NCI-H82 treated with DMSO at 0.1 percent for 48 hours (cell line): ENCODE results near the gene RPS14.
"Not testable (repeated sequence)": the region's sequence is repeated elsewhere in the genome, so short reads cannot be mapped to it uniquely, and the experiment has no call there.

Experiments
- DNase-seq: peaks from one replicate; lab custom pipeline; 2025; ENCODE audit not compliant: unreplicated experiment; lab: John Stamatoyannopoulos, UW

The RPS14 gene

GRCh38 chr5:150481972-150482406, 32.5 kb upstream of the RPS14 start:
- DNase-seq = no peak

- no peak for DNase-seq
Observed at GRCh38 chr5:150481708-150481965, 32.1 kb upstream of the RPS14 start.

GRCh38 chr5:150479416-150479815, 29.9 kb upstream of the RPS14 start:
- no peak for DNase-seq

DNA sequence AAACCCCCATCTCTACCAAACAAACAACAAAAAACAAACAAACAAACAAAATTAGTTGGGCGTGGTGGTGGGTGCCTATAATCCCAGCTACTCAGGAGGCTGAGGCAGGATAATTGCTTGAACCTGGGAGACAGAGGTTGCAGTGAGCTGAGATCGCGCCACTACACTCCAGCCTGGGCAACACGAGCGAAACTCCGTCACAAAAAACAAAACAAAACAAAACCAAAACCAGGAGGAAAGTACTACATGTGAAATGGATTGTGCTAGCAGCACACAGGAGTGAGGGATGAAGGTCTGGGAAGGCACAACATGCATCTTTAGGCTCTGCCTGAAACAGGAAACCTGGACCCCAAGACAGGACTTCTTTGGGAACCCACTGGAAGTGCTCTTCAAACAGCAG, 27.0 kb upstream of the RPS14 start:
- DNase-seq = not testable (repeated sequence)

- DNase-seq = no peak
Observed at GRCh38 chr5:150473673-150474358, 24.3 kb upstream of the RPS14 start.

- no peak for DNase-seq
Observed at GRCh38 chr5:150469718-150470469, 20.4 kb upstream of the RPS14 start.

- no peak for DNase-seq
Observed at GRCh38 chr5:150468206-150468605, 18.7 kb upstream of the RPS14 start.

DNA sequence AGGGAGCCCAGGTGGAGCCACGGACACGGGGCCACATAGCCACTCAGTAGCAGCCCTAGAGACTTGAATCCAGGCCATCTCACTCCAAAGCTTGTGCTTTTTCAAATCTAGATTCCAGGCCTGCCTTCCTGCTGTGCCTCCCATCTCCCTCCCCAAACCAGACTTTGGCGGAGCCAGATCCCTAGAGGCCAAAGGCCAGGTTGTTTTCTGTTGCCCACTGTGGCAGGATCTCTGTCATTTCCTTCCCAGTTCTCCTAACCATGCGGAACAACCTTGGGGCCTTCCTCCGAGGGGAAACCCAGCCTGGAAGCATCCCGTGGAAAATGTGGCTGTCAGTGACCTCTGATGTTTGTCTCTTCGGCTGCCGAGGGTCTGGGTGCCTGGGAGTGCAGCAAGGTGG, 16.4 kb upstream of the RPS14 start:
- no peak for DNase-seq

DNA sequence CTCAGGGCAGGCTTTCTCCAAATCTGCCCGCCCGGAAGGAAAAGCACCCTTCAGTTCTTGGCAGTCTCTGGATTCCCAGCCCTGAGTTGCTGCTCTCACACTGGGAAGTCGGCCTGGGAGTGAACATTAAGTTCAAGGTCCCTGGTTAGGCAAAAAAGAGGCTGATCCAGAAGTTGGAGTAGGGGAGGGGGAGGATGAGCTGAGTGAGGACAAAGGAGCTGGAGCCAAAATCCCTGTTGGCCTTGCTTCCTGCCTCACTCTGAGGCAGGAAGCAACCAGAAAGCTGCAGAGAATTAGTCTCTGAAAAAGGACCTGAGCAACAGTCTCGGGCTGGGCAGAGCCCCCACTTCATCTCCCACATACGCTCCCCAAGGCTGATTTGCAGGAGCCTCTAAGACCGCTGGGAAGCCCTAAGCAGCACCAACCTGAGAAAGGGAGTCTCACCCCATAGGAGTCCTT, 15.0 kb upstream of the RPS14 start:
- DNase-seq = no peak

GRCh38 chr5:150461231-150461630, 11.7 kb upstream of the RPS14 start:
- no peak for DNase-seq

GRCh38 chr5:150460781-150461180, 11.2 kb upstream of the RPS14 start:
- DNase-seq = no peak

DNA sequence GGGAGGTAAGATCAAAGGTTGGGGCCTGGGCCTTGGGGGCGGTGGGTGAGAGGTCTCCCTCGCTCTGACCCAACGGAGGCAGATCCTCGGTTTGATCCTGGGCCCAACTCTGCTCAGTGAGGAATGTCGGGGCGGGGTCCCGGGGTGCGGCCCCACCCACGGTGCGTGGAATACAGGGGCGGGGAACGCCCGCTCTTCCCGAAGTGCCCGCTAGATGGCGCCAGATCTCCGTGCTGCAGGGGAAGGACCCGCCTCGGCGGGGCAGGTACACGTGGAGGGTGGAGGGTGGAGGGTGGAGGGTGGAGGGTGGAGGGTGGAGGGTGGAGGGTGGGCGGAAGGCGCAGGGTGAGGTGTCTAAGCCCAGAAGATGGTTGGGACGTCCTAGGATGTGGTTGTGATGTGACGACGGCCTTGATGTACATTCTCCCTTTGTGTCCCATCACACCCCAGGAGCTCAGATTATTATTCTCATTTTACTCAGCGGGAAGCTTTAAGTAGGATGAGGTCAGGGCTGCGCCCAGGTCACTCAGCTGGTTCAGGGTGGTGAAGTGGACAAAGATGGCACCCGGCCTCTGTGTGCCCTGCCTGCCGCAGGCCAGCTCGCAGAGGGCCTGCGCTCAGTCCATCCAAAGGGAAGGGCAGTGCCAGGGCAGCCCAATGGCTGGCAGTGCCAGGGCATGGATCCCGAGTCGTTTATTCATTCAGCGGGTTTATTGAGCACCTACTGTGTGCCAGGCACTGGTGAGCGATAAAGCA, 9.4 kb upstream of the RPS14 start:
- DNase-seq = peak; percentile 40

DNA sequence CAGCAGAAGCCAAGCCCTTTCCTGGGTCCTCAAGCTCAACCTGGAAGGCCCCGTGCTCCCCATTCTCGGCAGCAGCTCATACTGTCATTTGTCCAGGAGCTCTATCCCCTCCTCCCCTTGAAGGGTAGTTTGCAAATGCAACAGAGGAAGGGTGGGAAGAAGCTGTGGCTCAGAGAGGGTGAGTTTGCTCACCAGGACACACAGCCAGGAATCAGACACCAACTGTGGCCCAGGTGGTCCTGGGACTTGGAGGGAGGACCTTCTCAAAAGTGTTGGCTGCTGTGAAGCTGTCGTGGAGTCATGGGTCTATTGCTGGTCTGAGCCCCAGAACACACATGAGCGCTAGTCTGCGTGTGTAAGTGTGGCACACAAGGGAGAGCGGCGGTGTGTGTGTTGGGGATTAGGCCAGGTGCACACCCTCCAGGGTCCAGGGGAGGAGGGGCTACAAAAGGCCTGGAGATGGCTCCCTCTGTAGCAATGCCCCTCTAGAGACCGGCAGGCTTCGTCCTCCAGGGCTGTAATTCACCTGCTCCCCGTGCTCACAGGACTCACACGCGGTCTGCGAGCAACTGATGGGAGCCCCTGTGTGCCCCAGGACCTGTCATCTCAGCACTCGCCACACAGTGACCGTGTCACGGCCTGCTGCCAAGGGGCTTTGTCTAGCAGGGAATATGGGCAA, 8.2 kb upstream of the RPS14 start:
- no peak for DNase-seq

DNA sequence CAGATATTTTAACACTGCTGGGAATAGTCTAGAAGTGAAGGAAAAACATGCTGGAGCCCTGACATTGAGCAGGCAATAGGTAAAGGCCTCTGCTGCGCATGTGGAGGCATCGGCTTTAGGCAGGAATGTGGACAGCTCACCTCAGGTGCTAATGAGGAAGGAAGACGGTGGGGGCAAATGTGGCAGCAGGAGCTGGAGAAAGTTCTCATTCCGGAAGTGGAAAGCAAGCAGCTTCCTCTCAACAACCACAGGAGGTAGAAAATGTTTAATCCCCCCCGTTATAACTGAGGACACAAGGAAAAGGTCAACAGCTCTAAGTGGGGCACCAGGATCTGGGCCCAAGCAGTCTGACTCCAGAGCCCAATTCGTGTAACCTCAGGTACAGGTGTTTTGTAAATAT, 7.6 kb upstream of the RPS14 start:
- DNase-seq = no peak

DNA sequence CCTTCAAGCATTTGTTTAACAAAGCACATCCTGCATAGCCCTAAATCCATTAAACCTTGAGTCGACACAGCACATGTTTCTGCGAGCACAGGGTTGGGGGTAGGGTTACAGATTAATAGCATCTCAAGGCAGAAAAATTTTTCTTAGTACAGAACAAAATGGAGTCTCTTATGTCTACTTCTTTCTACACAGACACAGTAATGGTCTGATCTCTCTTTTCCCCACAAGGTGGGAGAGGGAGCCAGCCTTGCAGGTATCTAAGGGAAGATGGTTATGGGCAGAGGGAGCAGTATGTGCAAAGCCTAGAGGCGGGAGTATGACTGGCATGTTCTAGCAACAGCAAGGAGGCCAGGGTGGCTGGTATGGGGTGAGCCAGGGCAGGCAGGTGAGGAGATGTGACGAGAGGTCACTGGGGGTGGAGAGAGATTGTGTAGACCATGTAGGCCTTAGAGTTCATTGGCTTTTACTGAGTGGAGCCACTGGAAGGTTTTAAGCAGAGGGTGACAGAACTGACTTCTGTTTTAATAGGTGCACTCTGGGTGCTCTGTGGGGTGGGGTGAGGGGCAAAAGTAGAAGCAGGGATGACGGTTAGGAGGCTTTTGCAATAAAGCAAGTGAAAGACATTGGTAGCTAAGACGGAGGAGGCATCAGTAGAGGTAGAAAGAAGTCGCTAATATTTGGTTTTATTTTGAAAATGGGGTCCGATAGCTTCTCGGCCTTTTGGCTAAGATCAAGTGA, 5.1 kb upstream of the RPS14 start:
- no peak for DNase-seq

DNA sequence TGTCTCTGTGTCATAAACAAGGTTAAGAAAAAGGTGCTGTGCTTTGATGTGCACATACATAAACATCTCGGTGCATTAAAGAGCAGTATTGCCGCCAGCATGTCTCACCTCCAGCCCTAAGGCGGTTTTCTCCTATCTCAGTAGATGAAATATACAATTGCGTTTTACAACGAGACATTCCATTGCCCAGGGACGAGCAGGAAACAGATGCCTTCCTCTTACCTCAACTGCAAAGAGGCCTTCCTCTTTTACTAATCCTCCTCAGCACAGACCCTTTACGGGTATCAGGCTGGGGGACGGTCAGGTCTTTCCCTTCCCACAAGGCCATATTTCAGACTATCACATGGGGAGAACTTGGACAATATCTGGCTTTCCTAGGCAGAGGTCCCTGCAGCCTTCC, 4.5 kb upstream of the RPS14 start:
- not testable (repeated sequence) for DNase-seq

- no peak for DNase-seq
Observed at GRCh38 chr5:150452914-150453313, 3.4 kb upstream of the RPS14 start.

DNA sequence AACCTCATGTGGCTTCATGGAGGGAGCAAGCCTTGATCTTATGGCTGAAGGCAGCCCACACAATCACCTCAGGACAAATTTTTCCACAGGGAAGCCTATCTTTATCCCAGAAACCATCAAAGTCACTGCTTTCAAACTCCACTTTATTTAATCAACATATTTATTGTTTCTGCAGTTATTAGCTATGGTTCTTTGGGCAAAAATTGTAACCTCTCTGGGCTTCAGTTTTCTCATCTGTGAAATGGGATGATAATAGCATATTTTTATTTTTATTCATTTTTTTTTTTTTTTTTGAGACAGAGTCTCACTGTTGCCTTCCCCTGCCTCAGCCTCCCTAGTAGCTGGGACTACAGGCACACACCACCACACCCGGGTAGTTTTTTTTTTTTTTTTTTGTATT, 2.1 kb upstream of the RPS14 start:
- DNase-seq = no peak

DNA sequence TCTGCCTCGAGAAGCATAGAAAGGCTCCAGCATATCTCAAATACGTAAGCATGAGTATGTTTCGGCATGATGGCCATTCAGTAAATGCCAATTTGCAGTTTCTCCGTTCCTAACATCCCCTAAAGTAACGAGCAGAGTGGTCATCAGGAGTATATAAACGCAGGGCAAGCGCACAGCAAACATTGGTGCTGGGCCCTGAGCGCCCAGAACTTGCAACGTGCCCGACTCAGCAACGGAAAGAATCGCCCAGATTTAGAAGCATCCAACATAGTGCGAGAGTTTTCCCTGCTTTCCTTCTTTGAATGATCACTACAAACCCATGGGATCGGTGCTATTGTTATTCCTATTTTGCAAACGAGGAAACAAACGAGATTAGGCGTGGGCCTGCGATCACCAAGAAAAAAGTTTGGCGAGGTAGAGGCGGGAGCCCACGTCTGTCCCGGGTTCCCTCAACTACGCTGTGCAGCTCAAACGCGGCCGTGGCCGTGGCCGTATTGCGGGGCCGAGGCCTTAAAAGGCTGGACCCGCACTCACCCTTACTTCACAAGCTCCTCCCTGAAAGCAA, 505 bp downstream of the RPS14 start:
- no peak for DNase-seq

DNA sequence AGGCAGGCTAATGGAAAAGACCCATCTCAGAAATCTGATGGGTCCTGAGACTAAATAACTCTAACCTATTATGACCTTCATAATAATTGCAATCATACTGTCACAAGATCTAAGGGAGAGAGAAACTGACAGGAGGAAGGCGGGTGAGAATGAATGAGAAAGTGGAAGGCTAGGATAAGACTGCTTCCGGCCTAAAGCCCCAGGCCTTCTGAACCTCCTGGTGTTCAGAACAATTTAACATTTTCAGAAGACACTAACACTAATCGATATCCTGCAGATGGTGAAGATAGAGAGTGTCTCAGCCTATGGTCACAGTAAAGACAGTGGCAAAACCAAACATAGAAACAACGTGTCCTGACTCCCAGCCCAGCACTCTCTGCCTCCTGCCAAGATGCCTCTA, 1.2 kb downstream of the RPS14 start:
- no peak for DNase-seq

DNA sequence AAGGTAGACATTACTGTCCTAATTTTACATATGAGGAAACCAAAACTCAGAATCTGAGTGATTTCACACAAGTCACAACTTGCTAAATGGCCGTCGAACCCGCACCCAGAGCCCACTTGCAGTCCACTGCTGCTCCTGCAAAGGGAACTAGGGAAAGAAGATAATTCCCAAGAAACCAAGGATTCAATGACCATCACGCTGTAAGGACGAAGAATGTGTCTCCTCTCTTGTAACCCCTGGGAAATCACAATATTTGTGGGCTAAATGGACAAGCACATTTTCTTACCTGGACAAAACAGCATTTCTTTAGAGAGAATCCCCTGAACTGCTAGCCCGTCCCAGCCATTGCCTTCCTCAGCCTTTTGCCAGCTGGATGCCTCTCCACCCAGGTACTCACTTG, 2.4 kb downstream of the RPS14 start:
- no peak for DNase-seq
